PC-3 (cell line): ENCODE results near the gene CPD. TPM values are rescaled to one million over a fixed set of nuclear protein-coding genes. Genes with fewer than 3 reads are reported as not detected.

Source experiments
- ATAC-seq: fragments of 200-7000 bp; cut with Tn5 transposase; 2 replicates; pipeline ENCODE4 v1.9.1; 2020; ENCODE audit warnings: mild to moderate bottlenecking, moderate library complexity
- BruUV-seq: library from RNA; stranded (reverse); fragments of 400-500 nt; replicated peaks from 2 replicates; lab custom pipeline; 2021; lab: Mats Ljungman, UMichigan
- CTCF ChIA-PET: fragments of 300-600 bp; sonication (Branson Sonifier 250); formaldehyde crosslinking; loops from one replicate; lab custom pipeline; 2022; ENCODE audit warnings: antibody characterized with exemption; lab: Charles Lee
- POLR2A ChIA-PET: fragments of 300-600 bp; sonication (Branson Sonifier 250); formaldehyde crosslinking; loops from one replicate; lab custom pipeline; 2022; ENCODE audit warnings: antibody characterized with exemption; ENCODE audit not compliant: unreplicated experiment; lab: Charles Lee
- DNase-seq: peaks from one replicate; pipeline ENCODE4 v3.0.0-alpha.2; 2015
- H2AFZ ChIP-seq: fragments of 300-600 bp; sonication (generic); 2 replicates; pipeline ENCODE4 v1.6.0; 2016; ENCODE audit warnings: antibody characterized with exemption, low read length
- H3F3A ChIP-seq: fragments of 300-600 bp; sonication (generic); one replicate; pipeline ENCODE4 v1.6.0; 2017; ENCODE audit warnings: antibody characterized with exemption, low read length, control low read depth, mild to moderate bottlenecking; ENCODE audit not compliant: unreplicated experiment
- H3K27ac ChIP-seq: fragments of 300-600 bp; sonication (generic); 2 replicates; pipeline ENCODE4 v1.5.1; 2016; ENCODE audit warnings: mild to moderate bottlenecking, low read length
- H3K27me3 ChIP-seq: fragments of 300-600 bp; sonication (generic); 2 replicates; pipeline ENCODE4 v1.6.1; 2016; ENCODE audit warnings: low read length, mixed read lengths
- H3K36me3 ChIP-seq: fragments of 300-600 bp; sonication (generic); 2 replicates; pipeline ENCODE4 v1.6.1; 2016; ENCODE audit warnings: low read depth, mixed run types, low read length, mixed read lengths
- H3K4me1 ChIP-seq: fragments of 300-600 bp; sonication (generic); 2 replicates; pipeline ENCODE4 v1.5.1; 2016; ENCODE audit warnings: low read length; ENCODE audit not compliant: insufficient read depth
- H3K4me2 ChIP-seq: fragments of 300-600 bp; sonication (generic); 2 replicates; pipeline ENCODE4 v1.6.0; 2016; ENCODE audit warnings: low read length
- H3K4me3 ChIP-seq: fragments of 300-600 bp; sonication (generic); 2 replicates; pipeline ENCODE4 v1.5.1; 2016; ENCODE audit warnings: mild to moderate bottlenecking, low read length, mixed read lengths
- H3K79me2 ChIP-seq: fragments of 300-600 bp; sonication (generic); 2 replicates; pipeline ENCODE4 v1.6.1; 2017; ENCODE audit warnings: low read length, mixed read lengths
- H3K9ac ChIP-seq: fragments of 300-600 bp; sonication (generic); 2 replicates; pipeline ENCODE4 v1.6.0; 2016; ENCODE audit warnings: mild to moderate bottlenecking, low read length
- H3K9me2 ChIP-seq: fragments of 300-600 bp; sonication (generic); replicated peaks from 2 replicates; pipeline ENCODE4 v1.6.1; 2016; ENCODE audit warnings: mixed run types, low read length, mixed read lengths
- H3K9me3 ChIP-seq: fragments of 300-600 bp; sonication (generic); 2 replicates; pipeline ENCODE4 v1.6.1; 2016; ENCODE audit warnings: low read length, mixed read lengths
- H4K20me1 ChIP-seq: fragments of 300-600 bp; sonication (generic); 2 replicates; pipeline ENCODE4 v1.6.1; 2016; ENCODE audit warnings: low read length, mixed read lengths
- CTCF ChIP-seq: fragments of 300-600 bp; sonication (generic); conservative IDR thresholded peaks from 2 replicates; pipeline ENCODE4 v1.5.1; 2017; ENCODE audit warnings: antibody characterized with exemption, low read depth, mild to moderate bottlenecking, low read length
- EZH2 ChIP-seq: fragments of 300-600 bp; sonication (generic); IDR thresholded peaks from one replicate; pipeline ENCODE4 v1.6.1; 2017; ENCODE audit warnings: antibody characterized with exemption, mild to moderate bottlenecking, low read length; ENCODE audit not compliant: unreplicated experiment
- EZH2phosphoT487 ChIP-seq: fragments of 300-600 bp; sonication (generic); IDR thresholded peaks from 2 replicates; pipeline ENCODE4 v1.6.1; 2018; ENCODE audit warnings: mild to moderate bottlenecking, antibody characterized with exemption, low read length, borderline replicate concordance
- intact Hi-C: fragments of 100-400 bp; cut with micrococcal nuclease; formaldehyde crosslinking; loops from 2 replicates; pipeline ENCODE4 v1.9.0; 2023
- total RNA-seq: library from RNA; depleted of rRNA; stranded (reverse); fragments of >200 nt; gene quantifications from 2 replicates; pipeline ENCODE4 v1.2.3, GENCODE V29; 2014

CPD gene
- total RNA-seq, 1 experiment from 2014 or later, result 30.9 TPM

GRCh38 chr17:30343796-30344195 is 34.9 kb upstream of the CPD start:
- Histone ChIP-seq H4K20me1 (no peaks in the 10 kb centered on the region), H3K27me3 (no peaks in the 10 kb centered on the region), H2AFZ (peak overlapping the region; percentile 71; the same call in 1 of the 2 replicates), H3K4me3 (no peak overlapping the region), H3K79me2 (no peaks in the 10 kb centered on the region), H3K9ac (no peak overlapping the region), H3K9me2 (no peaks in the 10 kb centered on the region), H3F3A (peaks cover 4% of the 10 kb centered on the region), H3K9me3 (no peaks in the 10 kb centered on the region), H3K4me1 (peaks cover 37% of the 10 kb centered on the region), H3K36me3 (no peaks in the 10 kb centered on the region), H3K27ac (peak overlapping the region; percentile 80), H3K4me2 (peak overlapping the region; percentile 79; the same call in 1 of the 2 replicates)
- CTCF ChIA-PET, result no interaction called here
- BruUV-seq, result no TSS peak
- intact Hi-C loops, result no loop called here
- POLR2A ChIA-PET, result no interaction called here
- no peak for TF ChIP-seq EZH2
- no peak for TF ChIP-seq CTCF
- TF ChIP-seq EZH2phosphoT487, result no peak
- no peak for ATAC-seq
- DNase-seq, result no peak

- TF ChIP-seq CTCF, result no peak
- TF ChIP-seq EZH2phosphoT487, result no peak
- no peak for TF ChIP-seq EZH2
- Histone ChIP-seq H3K27ac (peak overlapping the region; percentile 80), H3K4me2 (peak overlapping the region; percentile 79), H3F3A (peaks cover 4% of the 10 kb centered on the region), H3K27me3 (no peaks in the 10 kb centered on the region), H4K20me1 (no peaks in the 10 kb centered on the region), H3K4me3 (peak overlapping the region; percentile 18; the same call in 1 of the 2 replicates), H3K9me2 (no peaks in the 10 kb centered on the region), H3K36me3 (no peaks in the 10 kb centered on the region), H3K9ac (peak overlapping the region; percentile 16; the same call in 1 of the 2 replicates), H3K9me3 (no peaks in the 10 kb centered on the region), H2AFZ (peak overlapping the region; percentile 71), H3K79me2 (no peaks in the 10 kb centered on the region), H3K4me1 (peaks cover 37% of the 10 kb centered on the region)
- no TSS peak for BruUV-seq
- DNase-seq (peak; percentile 73), ATAC-seq (peak; percentile 50)
- intact Hi-C loops, result no loop called here
- ChIA-PET POLR2A (no interaction called here), CTCF (interaction anchor here (0.6 kb wide), 1 partner anchor 240 kb away, joined by 3 read pairs; no protein-coding TSS in a partner anchor)
Measured at GRCh38 chr17:30344283-30345088, 34.2 kb upstream of the CPD start.

GRCh38 chr17:30345089-30345433 is 33.7 kb upstream of the CPD start:
- ChIA-PET POLR2A (no interaction called here), CTCF (interaction anchor here (0.6 kb wide), 1 partner anchor 240 kb away, joined by 3 read pairs; no protein-coding TSS in a partner anchor)
- peaks cover 4% of the 10 kb centered on the region for H3F3A ChIP-seq
- peak overlapping the region; percentile 80 for H3K27ac ChIP-seq
- TF ChIP-seq CTCF, result no peak
- H3K36me3 ChIP-seq, result no peaks in the 10 kb centered on the region
- no TSS peak for BruUV-seq
- H3K79me2 ChIP-seq, result no peaks in the 10 kb centered on the region
- H3K4me3 ChIP-seq, result peak overlapping the region; percentile 18; the same call in 1 of the 2 replicates
- H3K4me2 ChIP-seq, result peak overlapping the region; percentile 79
- H3K9me2 ChIP-seq, result no peaks in the 10 kb centered on the region
- intact Hi-C loops, result no loop called here
- peak overlapping the region; percentile 71 for H2AFZ ChIP-seq
- H3K27me3 ChIP-seq, result no peaks in the 10 kb centered on the region
- no peak overlapping the region for H3K9ac ChIP-seq
- H3K4me1 ChIP-seq, result peaks cover 37% of the 10 kb centered on the region
- H4K20me1 ChIP-seq, result no peaks in the 10 kb centered on the region
- DNase-seq (no peak), ATAC-seq (no peak)
- no peaks in the 10 kb centered on the region for H3K9me3 ChIP-seq
